IMR-90 (cell line): ENCODE results near the gene DGKZ. TPM values are rescaled to one million over a fixed set of nuclear protein-coding genes. Genes with fewer than 3 reads are reported as not detected.

Experiments used
- ATAC-seq: fragments of 200-7000 bp; cut with Tn5 transposase; 2 replicates; pipeline ENCODE4 v1.9.1; 2020; ENCODE audit warnings: low read depth, mild to moderate bottlenecking, moderate library complexity
- BruUV-seq: library from RNA; stranded (reverse); fragments of 400-500 nt; replicated peaks from 2 replicates; lab custom pipeline; 2021; lab: Mats Ljungman, UMichigan
- CTCF ChIA-PET: fragments of 300-600 bp; formaldehyde crosslinking; extraction: SDS; loops from one replicate; lab custom pipeline; 2021; ENCODE audit warnings: antibody characterized with exemption; lab: Yijun Ruan, JAX
- POLR2A ChIA-PET: fragments of 300-600 bp; sonication (Branson Sonifier 250); formaldehyde crosslinking; loops from one replicate; lab custom pipeline; 2022; ENCODE audit warnings: antibody characterized with exemption; ENCODE audit not compliant: unreplicated experiment; lab: Charles Lee
- DNase-seq: peaks from one replicate; pipeline ENCODE4 v3.0.0; 2013
- H2AFZ ChIP-seq: replicated peaks from 2 replicates; pipeline ENCODE3; 2013; ENCODE audit warnings: low read length, mild to moderate bottlenecking; ENCODE audit not compliant: poor library complexity
- H2AK5ac ChIP-seq: 2 replicates; pipeline ENCODE4 v1.6.1; 2013; ENCODE audit warnings: low read depth, low read length, inconsistent platforms
- H2AK9ac ChIP-seq: replicated peaks from 2 replicates; pipeline ENCODE3; 2013; ENCODE audit warnings: mild to moderate bottlenecking, low read depth, low read length, moderate library complexity; ENCODE audit not compliant: poor library complexity
- H2BK120ac ChIP-seq: 2 replicates; pipeline ENCODE4 v1.6.1; 2013; ENCODE audit warnings: low read depth, low read length, inconsistent platforms
- H2BK15ac ChIP-seq: 3 replicates; pipeline ENCODE4 v1.6.1; 2013; ENCODE audit warnings: low read depth, low read length, inconsistent platforms
- H2BK20ac ChIP-seq: 2 replicates; pipeline ENCODE4 v1.6.1; 2013; ENCODE audit warnings: low read depth, mild to moderate bottlenecking, inconsistent platforms, low read length, moderate library complexity
- H2BK5ac ChIP-seq: 2 replicates; pipeline ENCODE4 v1.6.1; 2013; ENCODE audit warnings: mild to moderate bottlenecking, low read depth, low read length, inconsistent platforms; ENCODE audit not compliant: poor library complexity, severe bottlenecking
- H3K14ac ChIP-seq: replicated peaks from 2 replicates; pipeline ENCODE4 v1.6.1; 2013; ENCODE audit warnings: low read depth, low read length, inconsistent platforms
- H3K18ac ChIP-seq: 2 replicates; pipeline ENCODE4 v1.6.1; 2013; ENCODE audit warnings: low read depth, low read length, control low read depth
- H3K23ac ChIP-seq: 2 replicates; pipeline ENCODE4 v1.6.1; 2013; ENCODE audit warnings: low read depth, low read length, inconsistent platforms
- H3K27ac ChIP-seq: 2 replicates; pipeline ENCODE4 v1.5.1; 2013; ENCODE audit warnings: mild to moderate bottlenecking, control low read depth, low read length; ENCODE audit not compliant: insufficient read depth
- H3K27me3 ChIP-seq: 2 replicates; pipeline ENCODE4 v1.6.1; 2013; ENCODE audit warnings: low read length; ENCODE audit not compliant: control insufficient read depth, insufficient read depth
- H3K36me3 ChIP-seq: 2 replicates; pipeline ENCODE4 v1.6.1; 2013; ENCODE audit warnings: low read length, mixed read lengths; ENCODE audit not compliant: control insufficient read depth, insufficient read depth
- H3K4ac ChIP-seq: 2 replicates; pipeline ENCODE4 v1.6.1; 2013; ENCODE audit warnings: low read depth, low read length, inconsistent platforms
- H3K4me1 ChIP-seq: 2 replicates; pipeline ENCODE4 v1.6.1; 2013; ENCODE audit warnings: low read length, mixed read lengths; ENCODE audit not compliant: control insufficient read depth, insufficient read depth
- H3K4me2 ChIP-seq: 2 replicates; pipeline ENCODE4 v1.6.1; 2013; ENCODE audit warnings: low read depth, mild to moderate bottlenecking, control low read depth, low read length, moderate library complexity
- H3K4me3 ChIP-seq: 2 replicates; pipeline ENCODE4 v1.5.1; 2013; ENCODE audit warnings: low read depth, mild to moderate bottlenecking, control low read depth, low read length, moderate library complexity; ENCODE audit not compliant: insufficient read depth
- H3K56ac ChIP-seq: 2 replicates; pipeline ENCODE4 v1.6.1; 2013; ENCODE audit warnings: low read length, inconsistent platforms; ENCODE audit not compliant: insufficient read depth; ENCODE audit errors: extremely low read depth
- H3K79me1 ChIP-seq, 2 experiments: 2 replicates each; pipeline ENCODE4 v1.6.1; 2013; ENCODE audit warnings: low read length in 2 of 2, inconsistent platforms in 1 of 2, low read depth in 1 of 2
- H3K9ac ChIP-seq: 2 replicates; pipeline ENCODE4 v1.6.1; 2013; ENCODE audit warnings: low read depth, low read length, control low read depth
- H3K9me1 ChIP-seq: 2 replicates; pipeline ENCODE4 v1.6.1; 2013; ENCODE audit warnings: low read length, inconsistent platforms; ENCODE audit not compliant: insufficient read depth
- H3K9me3 ChIP-seq: 2 replicates; pipeline ENCODE4 v1.6.1; 2013; ENCODE audit warnings: low read length; ENCODE audit not compliant: control insufficient read depth, insufficient read depth
- H4K20me1 ChIP-seq: 2 replicates; pipeline ENCODE4 v1.6.1; 2013; ENCODE audit warnings: low read length, inconsistent platforms; ENCODE audit not compliant: insufficient read depth
- H4K5ac ChIP-seq: 2 replicates; pipeline ENCODE4 v1.6.1; 2013; ENCODE audit warnings: mild to moderate bottlenecking, low read depth, low read length, control low read depth
- H4K8ac ChIP-seq, 2 experiments: 2 replicates each; pipeline ENCODE4 v1.6.1; 2013; ENCODE audit warnings: low read depth in 2 of 2, low read length in 2 of 2, control low read depth in 1 of 2, inconsistent platforms in 1 of 2
- H4K91ac ChIP-seq: 2 replicates; pipeline ENCODE4 v1.6.1; 2013; ENCODE audit warnings: low read depth, low read length, inconsistent platforms; ENCODE audit not compliant: insufficient read depth
- BHLHE40 ChIP-seq: fragments of 150-350 bp; IDR thresholded peaks from 2 replicates; pipeline ENCODE4 v1.6.1; 2016; ENCODE audit warnings: mild to moderate bottlenecking, low read depth, low read length
- CEBPB ChIP-seq: IDR thresholded peaks from 2 replicates; pipeline ENCODE4 v1.6.1; 2012; ENCODE audit warnings: low read depth, low read length, improper control_type of control experiment
- MAZ ChIP-seq: IDR thresholded peaks from 2 replicates; pipeline ENCODE4 v1.6.1; 2012; ENCODE audit warnings: low read depth, mild to moderate bottlenecking, low read length, improper control_type of control experiment, moderate library complexity, borderline replicate concordance
- MXI1 ChIP-seq: IDR thresholded peaks from 2 replicates; pipeline ENCODE4 v1.6.1; 2012; ENCODE audit warnings: low read depth, mild to moderate bottlenecking, low read length, moderate library complexity, borderline replicate concordance
- POLR2A ChIP-seq: IDR thresholded peaks from 2 replicates; pipeline ENCODE4 v1.6.1; 2012; ENCODE audit warnings: mild to moderate bottlenecking, low read depth, low read length
- WGBS, 2 experiments: methylation state at CpG; one replicate each; pipeline versions ENCODE4 v1.1.5 to v1.1.7; 2013; ENCODE audit warnings: missing lambda C conversion rate in 2 of 2; ENCODE audit not compliant: insufficient read length in 1 of 2; ENCODE audit errors: extremely low coverage in 2 of 2; 5-methylcytosine and 5-hydroxymethylcytosine counted together
- dilution Hi-C: fragments of 300-500 bp; cut with HindIII; formaldehyde crosslinking; loops from one replicate; pipeline ENCODE4 v1.14.3; 2018; ENCODE audit warnings: low sequenced_read_pairs; ENCODE audit not compliant: unreplicated experiment
- in situ Hi-C: fragments of 300-500 bp; cut with MboI; formaldehyde crosslinking; loops from 3 replicates; pipeline ENCODE4 v1.14.3; 2019; ENCODE audit warnings: low sequenced_read_pairs, inconsistent platforms, mixed read lengths
- intact Hi-C: fragments of 100-400 bp; cut with micrococcal nuclease; formaldehyde crosslinking; loops from 2 replicates; pipeline ENCODE4 v1.10.0; 2022
- polyA plus RNA-seq, 3 experiments: library from polyadenylated mRNA; depleted of rRNA; stranded (reverse); fragments of >200 nt; gene quantifications; 2 replicates each; pipeline ENCODE4 v1.2.3, GENCODE V29; 2012; ENCODE audit warnings: low replicate concordance in 1 of 3
- total RNA-seq: library from RNA; depleted of rRNA; stranded (reverse); fragments of >200 nt; gene quantifications from 2 replicates; pipeline ENCODE4 v1.2.3, GENCODE V29; 2012

The DGKZ gene
- total and polyA plus RNA-seq, 2 of the 4 experiments (the other 2 are of a cell fraction) = 46.8 to 62.0 TPM

GRCh38 chr11:46315033-46315738 lies 32.1 kb upstream of the DGKZ start (continued):
- TF ChIP-seq MXI1 = no peak

GRCh38 chr11:46315783-46316563 lies 31.3 kb upstream of the DGKZ start:
- Histone ChIP-seq H2BK15ac (no peak overlapping the region), H2AK5ac (no peak overlapping the region), H3K9me1 (0 out of 2 replicates have a peak, but pooled peaks cover 2% of the 10 kb centered on the region), H2AK9ac (no peak overlapping the region), H3K4me2 (no peak overlapping the region), H4K8ac (no peak overlapping the region), H3K18ac (no peak overlapping the region), H4K20me1 (peaks cover 24% of the 10 kb centered on the region), H3K27me3 (no peaks in the 10 kb centered on the region), H2BK5ac (no peak overlapping the region), H2BK120ac (no peak overlapping the region), H4K5ac (no peak overlapping the region), H3K36me3 (peaks cover 91% of the 10 kb centered on the region), H3K56ac (no peak overlapping the region), H2BK20ac (no peak overlapping the region), H3K14ac (no peak overlapping the region), H3K4me3 (no peak overlapping the region), H3K27ac (no peak overlapping the region), H3K4ac (no peak overlapping the region), H2AFZ (no peak overlapping the region), H3K4me1 (no peaks in the 10 kb centered on the region), H3K9ac (no peak overlapping the region), H4K91ac (no peak overlapping the region), H3K79me1 (peaks cover 26 to 66% of the 10 kb centered on the region in 2 experiments), H3K23ac (no peak overlapping the region), H3K9me3 (no peaks in the 10 kb centered on the region)
- intact Hi-C loops = loop anchor here (1.0 kb wide), 1 partner anchor 38 kb away; no protein-coding TSS in a partner anchor
- in situ Hi-C loops = loop anchor here (25.0 kb wide), 1 partner anchor 204 kb away; the partner anchor contains the start of gene PHF21A
- DNase-seq (no peak), ATAC-seq (0 out of 2 replicates have a peak, but pooled peaks have one; percentile 7)
- ChIA-PET CTCF (interaction anchor here (1.1 kb wide), 1 partner anchor 76 kb away, joined by 4 read pairs; no protein-coding TSS in a partner anchor), POLR2A (no interaction called here)
- 87% methylated on average over 3 of the region's 12 CpGs; no CpG with 5 or more reads in 1 of the 2 experiments for WGBS, 2 experiments
- dilution Hi-C loops = no loop called here
- TF ChIP-seq POLR2A = no peak
- TF ChIP-seq MAZ = no peak
- TF ChIP-seq MXI1 = no peak
- TF ChIP-seq CEBPB = no peak
- TF ChIP-seq BHLHE40 = no peak
- BruUV-seq = no TSS peak
